ENCODE data around the gene RPS3.
"Not testable (repeated sequence)": the region's sequence is repeated elsewhere in the genome, so short reads cannot be mapped to it uniquely, and the experiment has no call there.

Gene RPS3
- total RNA-seq = 119 to 451 (median 222) reads per million in 17 experiments

DNA sequence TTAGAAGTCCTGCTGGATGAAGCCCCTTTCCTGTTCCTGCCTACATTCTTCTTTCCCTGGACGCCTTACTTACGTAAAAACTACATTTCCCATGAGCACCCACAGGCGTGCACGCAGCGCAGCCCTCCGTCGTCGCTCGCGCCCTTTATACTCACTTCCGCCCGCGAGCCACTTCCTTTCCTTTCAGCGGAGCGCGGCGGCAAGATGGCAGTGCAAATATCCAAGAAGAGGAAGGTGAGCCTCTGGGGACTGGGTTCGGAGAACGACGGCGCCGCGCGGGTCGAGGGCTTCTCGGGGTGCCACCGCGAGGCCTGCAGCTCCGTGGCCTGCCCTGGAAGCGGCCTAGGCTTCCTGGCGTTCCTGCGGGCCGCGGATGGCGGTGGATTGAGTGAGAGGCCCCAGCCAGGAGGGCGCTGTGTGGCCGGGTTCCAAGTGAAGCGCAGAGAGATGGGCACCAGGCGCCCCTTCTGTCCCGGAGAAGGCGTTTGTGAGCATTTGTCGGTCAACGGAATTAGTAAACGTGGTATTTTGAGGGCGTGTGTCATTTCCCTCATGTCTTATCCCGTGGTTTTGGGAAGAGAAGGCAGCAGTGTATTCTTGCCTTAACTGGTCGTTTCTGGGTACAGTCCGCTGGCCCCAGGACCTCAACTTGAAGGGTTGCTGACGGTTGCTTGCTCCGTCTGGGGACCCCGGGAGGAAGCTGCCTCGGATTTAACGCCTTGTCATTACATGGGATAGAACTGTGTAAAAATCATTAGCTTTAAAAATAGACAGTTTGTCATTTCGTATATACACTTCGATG is at the start of gene RPS3:
TSS of gene RPS3 (plus strand) at position 175 of the 802 bp plus-strand sequence. CDS start at position 205, 30 bp downstream.
- DNase-seq = peak; percentile 94 to 97 (median 96)

DNA sequence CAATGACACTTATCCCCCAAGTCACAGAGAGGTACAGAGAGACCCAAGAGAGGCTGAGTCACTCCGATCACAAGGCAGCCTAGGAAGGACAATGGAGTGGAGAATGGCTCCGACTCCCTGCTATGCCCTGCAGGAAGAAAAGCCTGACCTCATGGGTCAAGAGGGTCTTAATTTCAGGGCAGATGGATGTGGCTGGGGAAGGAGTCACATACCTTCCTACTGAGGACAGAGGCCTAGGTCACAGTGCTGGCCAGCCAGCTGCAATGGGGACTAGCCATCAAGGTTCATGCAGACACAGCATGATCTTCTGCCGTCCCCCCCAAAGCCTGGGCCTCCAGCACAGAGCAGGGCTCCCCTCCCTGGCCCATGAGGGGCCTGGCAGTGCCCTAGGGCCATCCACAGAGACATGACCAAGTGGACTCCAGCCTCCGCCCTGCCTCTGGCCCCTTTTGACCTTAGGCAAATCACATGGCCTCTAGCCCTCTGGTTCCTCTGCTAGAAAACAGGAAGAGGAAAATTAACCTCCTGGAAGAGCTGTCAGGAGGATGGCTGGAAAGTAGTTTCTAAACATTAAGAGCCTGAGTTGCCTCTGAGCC is 49.7 kb upstream of the RPS3 start:
- DNase-seq = peak; percentile 79 to 92 (median 90)

GRCh38 chr11:75350122-75350742 is 49.1 kb upstream of the RPS3 start:
- DNase-seq = no peak

DNA sequence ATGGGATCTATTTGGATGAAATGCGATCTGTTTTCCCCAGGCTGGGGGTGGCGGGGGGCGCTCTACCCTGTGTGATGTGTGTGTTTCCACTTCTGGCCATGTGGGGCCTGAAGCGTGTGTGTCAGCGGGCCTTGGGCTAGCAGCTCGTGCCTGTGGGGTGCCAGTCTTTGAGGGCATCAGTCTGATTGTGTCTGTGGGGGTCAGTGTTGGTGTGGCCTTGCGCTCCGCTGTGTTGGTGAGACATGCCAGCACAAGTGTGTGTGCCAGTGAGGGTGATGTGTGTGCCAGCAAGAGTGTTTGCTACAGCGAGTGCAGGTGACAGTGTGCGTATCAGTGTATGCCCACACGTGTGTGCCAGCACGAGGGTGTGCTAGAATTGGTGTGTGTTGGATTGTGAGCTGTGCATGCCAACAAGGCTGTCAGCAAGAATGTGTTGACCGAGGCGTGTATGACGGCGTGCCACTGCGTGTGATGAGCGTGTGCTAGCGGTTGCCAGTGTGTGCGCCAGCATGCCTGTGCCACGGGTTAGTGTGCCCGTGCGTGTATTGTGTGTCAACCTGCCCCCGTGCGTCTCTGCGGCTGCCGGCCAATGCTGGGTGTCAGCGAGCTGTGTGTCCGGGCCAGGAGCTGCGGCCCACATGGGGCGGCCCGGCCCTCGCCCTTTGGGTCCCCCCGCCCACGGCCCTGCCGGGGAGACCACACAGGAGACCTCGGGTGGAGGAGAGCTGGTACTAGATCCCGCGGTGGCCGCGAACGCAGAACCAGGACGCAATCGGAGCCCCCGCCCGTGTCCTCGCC is 48.4 kb upstream of the RPS3 start:
- peak; percentile 68 to 82 (median 72) for DNase-seq

DNA sequence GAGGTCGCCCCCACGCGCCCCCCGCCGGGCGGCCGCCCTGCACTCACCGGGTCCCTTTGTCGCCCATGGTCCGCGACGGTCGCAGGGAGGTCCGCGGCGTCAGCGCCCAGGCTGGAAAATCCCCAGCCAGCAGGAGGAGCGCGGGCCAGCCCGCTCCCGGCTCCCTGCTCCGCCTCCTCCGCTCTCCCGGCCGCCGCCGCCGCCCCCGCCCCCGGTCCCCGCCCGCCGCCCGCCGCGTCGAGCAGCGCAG is 47.9 kb upstream of the RPS3 start, which contains the start of gene ARRB1:
TSS of gene ARRB1 (minus strand) at position 121 of the 250 bp plus-strand sequence. CDS start at position 67, 54 bp downstream.
- DNase-seq = no peak

DNA sequence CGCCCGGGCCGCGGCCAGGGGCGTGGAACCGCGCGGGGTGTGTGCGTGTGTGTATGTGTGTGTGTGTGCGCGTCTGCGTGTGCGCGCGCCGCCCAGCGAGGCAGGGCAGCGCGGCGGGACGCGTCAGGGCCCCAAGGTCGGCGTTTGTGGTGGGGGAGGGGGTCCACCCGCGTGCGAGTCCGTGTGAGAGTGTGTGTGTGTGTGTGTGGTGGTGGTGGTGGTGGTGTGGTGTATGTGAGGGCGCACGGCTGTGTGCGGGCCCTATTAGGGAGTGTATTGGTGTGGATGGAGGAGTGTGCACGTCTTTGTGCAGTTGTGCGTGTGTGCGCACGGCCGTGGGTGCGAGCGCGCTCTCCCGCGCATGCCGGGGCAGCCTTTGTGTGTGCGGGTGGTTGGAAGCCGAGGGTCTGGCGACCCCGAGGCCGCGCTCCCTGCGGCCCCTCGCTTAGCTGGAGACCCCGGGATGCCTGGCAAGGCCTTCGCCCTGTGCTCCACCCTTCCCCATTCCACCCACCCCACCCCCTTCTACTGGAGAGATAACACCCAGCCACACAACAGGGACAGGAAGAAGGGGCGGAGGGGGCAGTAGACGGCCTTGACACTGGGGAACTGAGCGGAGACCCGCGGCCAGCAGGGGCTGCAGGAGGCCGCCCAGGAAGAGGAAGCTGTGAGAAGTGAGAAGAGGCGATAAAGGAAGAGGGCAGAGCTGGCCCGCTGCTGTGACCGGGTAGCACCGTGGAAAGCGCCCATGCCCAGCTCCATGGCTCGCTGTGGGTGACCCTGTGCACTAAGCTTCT is 47.3 kb upstream of the RPS3 start:
- peak; percentile 87 to 95 (median 94) for DNase-seq

- DNase-seq = no peak
These were observed 46.6 kb upstream of the RPS3 start for GRCh38 chr11:75352588-75353206.

DNA sequence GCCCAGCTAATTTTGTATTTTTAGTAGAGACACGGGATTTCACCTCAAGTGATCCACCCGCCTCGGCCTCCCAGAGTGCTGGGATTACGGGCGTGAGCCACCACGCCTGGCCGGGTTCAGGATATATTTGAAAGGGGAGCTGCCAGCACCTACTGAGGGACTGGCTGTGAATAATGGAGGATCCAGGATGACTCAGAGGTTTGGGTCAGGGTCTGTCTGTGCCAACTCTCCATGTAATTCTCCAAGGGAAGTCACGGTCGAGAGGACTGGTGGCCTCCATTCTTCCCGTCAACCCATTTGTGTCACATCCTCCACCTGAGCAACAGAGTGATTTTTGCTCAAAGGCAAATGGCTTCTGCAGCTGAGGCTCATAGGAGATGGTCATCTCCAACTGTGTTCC is 44.3 kb upstream of the RPS3 start:
- DNase-seq = no peak

GRCh38 chr11:75356613-75357012 is 42.7 kb upstream of the RPS3 start:
- DNase-seq = no peak

DNA sequence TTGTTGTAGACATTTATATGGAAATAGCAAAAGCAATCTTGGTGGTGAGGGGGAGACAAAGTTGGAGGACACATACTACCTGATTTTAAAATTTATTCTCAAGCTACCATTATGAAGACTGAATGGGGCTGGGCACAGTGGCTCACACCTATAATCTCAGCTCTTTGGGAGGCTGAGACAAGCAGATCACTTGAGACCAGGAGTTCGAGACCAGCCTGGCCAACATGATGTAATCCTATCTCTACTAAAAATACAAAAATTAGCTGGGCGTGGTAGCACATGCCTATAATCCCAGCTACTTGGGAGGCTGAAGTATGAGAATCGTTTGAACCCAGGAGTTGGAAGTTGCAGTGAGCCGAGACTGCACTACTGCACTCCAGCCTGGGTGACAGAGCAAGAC is 37.0 kb upstream of the RPS3 start:
- DNase-seq = not testable (repeated sequence)

GRCh38 chr11:75365711-75366181 is 33.6 kb upstream of the RPS3 start:
- DNase-seq = peak; percentile 66 to 90 (median 70)

- peak in 1 of 4 experiments; percentile 19 for DNase-seq
These were observed 32.5 kb upstream of the RPS3 start for GRCh38 chr11:75366826-75367225.

DNA sequence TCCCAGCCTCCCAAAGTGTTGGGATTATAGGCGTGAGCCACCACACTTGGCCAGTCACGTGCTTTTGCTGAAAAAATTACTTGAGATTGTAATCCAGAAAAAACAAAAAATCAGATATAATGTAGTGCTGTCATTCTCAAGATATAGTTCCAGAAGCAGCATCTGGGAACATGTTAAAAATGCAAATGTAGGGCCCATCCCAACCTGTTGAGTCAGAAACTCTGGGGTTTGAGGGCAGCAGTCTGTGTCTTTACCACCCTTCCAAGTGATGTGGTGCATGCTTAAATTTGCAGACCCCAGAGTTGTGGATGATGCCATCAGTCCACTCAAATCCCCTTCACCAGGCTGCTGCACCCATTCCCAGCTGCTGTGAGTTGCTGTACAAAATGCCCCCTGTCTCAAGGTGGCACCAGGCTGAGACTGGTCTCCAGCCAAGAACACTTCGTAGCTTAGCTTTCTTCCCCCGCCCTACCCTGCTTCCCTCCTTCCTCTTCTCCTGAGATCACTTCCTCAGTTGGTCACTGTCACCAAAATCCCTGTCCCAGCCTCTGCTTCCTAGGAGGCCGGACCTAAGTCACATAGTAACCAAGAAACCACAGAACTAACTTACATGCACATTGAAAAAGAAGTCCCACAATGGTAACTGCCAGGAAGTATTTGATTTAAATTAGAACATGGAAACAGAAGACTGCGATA is 29.6 kb upstream of the RPS3 start:
- peak; percentile 78 to 91 (median 89) for DNase-seq

- peak in 2 of 4 experiments; percentile 26 to 41 for DNase-seq
These were observed 27.1 kb upstream of the RPS3 start for GRCh38 chr11:75371949-75372876.

GRCh38 chr11:75373201-75373600 is 26.1 kb upstream of the RPS3 start:
- DNase-seq = no peak

GRCh38 chr11:75374646-75375045 is 24.7 kb upstream of the RPS3 start:
- DNase-seq = no peak

GRCh38 chr11:75375626-75376025 is 23.7 kb upstream of the RPS3 start:
- DNase-seq = no peak

GRCh38 chr11:75376175-75376574 is 23.1 kb upstream of the RPS3 start:
- DNase-seq = peak in 1 of 4 experiments; percentile 23

DNA sequence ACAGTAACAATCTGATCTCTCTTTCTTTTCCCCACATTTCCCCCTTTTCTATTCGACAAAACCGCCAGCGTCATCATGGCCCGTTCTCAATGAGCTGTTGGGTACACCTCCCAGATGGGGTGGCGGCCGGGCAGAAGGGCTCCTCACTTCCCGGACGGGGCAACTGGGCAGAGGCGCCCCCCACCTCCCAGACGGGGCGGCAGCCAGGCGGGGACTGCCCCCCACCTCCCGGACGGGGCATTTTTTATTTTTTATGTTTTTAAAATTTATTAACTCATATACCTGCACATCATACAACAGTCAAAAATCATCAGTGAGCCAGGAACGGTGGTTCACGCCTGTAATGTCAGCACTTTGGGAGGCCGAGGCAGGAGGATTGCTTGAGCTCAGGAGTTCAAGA is 20.5 kb upstream of the RPS3 start:
- not testable (repeated sequence) for DNase-seq

- no peak for DNase-seq
These were observed 19.1 kb upstream of the RPS3 start for GRCh38 chr11:75380245-75380644.

Data from suppressor macrophage (primary cell).